ENCODE results near the gene PCED1B.
A peak's percentile ranks its signal among the peaks of the same experiment; 100 is the strongest.
"Not testable (repeated sequence)": the region's sequence is repeated elsewhere in the genome, so short reads cannot be mapped to it uniquely, and the experiment has no call there.

The PCED1B gene, protein sequence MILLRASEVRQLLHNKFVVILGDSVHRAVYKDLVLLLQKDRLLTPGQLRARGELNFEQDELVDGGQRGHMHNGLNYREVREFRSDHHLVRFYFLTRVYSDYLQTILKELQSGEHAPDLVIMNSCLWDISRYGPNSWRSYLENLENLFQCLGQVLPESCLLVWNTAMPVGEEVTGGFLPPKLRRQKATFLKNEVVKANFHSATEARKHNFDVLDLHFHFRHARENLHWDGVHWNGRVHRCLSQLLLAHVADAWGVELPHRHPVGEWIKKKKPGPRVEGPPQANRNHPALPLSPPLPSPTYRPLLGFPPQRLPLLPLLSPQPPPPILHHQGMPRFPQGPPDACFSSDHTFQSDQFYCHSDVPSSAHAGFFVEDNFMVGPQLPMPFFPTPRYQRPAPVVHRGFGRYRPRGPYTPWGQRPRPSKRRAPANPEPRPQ

GRCh38 chr12:47079468-47079980, at the start of gene PCED1B, which contains the start of gene AMIGO2:
TSS of gene PCED1B (plus strand) at chr12:47079621. CDS start at chr12:47235064, 155,443 bp downstream.
TSS of gene AMIGO2 (minus strand) at chr12:47079959. CDS start at chr12:47079002, 957 bp downstream.
- DNase-seq, result peak; percentile 74 to 89

DNA sequence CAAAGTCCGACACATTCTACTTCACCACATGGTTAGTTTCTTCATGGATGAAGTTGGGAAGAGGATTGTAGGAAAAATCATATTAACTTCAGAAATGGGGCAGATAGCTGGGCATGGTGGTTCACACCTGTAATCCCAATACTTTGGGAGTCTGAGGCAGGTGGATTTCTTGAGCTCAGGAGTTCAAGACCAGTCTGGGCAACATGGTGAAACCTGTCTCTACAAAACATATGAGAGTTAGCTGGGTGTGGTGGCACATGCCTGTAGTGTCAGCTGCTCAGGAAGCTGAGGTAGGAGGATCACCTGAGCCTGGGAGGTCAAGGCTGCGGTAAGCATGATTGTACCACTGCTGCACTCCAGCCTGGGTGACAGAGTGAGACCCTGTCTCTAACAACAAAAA, 49.5 kb upstream of the PCED1B start:
- no peak for DNase-seq

GRCh38 chr12:47032644-47033043, 46.8 kb upstream of the PCED1B start:
- peak; percentile 79 to 82 for DNase-seq

DNA sequence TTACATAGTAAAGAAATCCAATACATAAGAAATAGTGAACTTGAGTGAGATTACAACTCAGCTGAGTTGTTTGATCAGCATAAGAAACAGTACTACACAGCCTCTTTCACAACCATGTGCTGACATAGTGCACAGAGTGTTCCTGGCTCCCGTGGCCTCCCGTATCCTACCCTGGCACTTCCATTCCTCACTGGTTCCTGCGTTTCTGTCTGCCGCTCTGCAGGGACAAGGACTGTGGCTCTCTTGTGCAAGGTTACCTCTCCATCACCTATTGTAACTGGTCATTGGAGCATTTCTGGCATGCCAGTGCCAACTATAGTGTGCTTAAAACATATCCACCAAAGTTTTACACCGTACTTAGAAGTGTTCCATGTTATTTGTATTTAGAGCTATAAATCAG, 46.3 kb upstream of the PCED1B start:
- DNase-seq, result peak in 1 of 2 experiments; percentile 61

DNA sequence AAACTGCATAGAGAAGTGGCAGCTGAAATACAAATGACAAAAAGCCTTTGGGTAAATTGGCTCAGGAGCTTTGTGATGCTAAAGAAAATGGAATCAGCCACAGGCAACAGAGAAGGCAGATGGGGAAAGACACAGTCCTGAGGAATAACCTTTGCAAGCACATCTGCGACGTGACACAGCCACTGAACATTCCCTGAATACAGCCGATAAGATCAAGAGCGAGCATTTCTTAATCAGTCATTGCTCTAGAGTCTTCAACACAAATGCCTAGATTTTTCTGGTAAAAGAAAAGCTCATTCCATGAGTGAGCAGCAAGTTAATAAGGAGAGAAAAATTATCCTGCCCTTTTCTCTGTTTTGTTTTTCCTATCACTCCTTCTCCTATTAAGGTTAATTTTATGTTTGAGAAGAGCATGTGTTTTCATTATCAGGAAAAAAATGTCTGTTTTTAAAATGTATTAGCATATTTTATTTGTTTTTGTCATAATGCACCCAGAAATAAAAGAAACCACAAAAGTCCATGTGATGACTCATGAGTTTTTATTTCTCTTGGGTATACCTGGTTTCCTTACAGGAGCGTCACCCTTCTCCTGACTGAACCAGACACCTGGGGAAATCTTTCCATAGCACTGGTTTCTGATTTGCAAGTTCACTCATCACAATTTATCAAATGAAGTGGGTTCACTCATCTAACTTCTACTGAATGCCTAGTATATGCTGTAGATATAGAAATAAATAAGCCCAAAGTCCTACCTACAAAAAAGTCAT, 45.4 kb upstream of the PCED1B start:
- no peak for DNase-seq

DNA sequence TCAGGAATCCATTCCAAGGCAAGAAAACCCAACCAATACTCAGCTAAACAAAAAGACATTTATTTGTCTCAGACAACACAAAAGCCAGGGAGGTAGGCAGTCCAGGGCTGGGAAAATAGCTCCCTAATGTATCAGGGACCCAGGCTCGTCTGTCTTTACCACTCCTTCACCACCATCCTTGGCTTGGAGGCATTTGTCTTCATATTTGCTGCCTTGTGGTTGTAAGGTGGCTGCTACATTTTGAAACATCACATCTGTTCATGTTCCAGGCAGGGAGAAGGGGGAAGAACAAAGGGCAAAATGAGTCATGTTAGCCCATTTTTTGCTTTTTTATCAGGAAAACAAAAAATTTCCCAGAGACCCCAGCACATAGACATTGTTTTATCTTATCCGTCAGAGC, 44.8 kb upstream of the PCED1B start:
- no peak for DNase-seq

- no peak for DNase-seq
These were observed 43.9 kb upstream of the PCED1B start for GRCh38 chr12:47035484-47035883.

GRCh38 chr12:47038270-47038748, 41.1 kb upstream of the PCED1B start:
- no peak for DNase-seq

DNA sequence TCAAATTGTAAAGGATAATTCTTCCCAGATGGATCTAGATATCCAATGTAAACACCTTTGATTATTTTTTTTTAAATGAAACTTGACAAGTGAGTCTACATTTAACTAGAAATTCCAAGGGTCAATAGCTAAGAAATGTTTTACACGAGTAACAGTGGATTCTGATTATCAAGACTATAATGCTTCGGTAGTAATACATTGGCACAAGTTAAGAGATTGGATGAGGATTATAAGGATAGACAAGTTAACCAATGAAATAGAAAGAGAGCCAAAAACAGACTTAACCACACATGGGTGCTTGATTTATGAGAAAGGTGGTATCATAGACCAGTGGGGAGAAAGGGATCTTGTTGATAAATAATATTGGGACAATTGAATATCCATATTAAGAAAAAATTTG, 40.3 kb upstream of the PCED1B start:
- no peak for DNase-seq

- no peak for DNase-seq
These were observed 39.7 kb upstream of the PCED1B start for GRCh38 chr12:47039756-47040155.

DNA sequence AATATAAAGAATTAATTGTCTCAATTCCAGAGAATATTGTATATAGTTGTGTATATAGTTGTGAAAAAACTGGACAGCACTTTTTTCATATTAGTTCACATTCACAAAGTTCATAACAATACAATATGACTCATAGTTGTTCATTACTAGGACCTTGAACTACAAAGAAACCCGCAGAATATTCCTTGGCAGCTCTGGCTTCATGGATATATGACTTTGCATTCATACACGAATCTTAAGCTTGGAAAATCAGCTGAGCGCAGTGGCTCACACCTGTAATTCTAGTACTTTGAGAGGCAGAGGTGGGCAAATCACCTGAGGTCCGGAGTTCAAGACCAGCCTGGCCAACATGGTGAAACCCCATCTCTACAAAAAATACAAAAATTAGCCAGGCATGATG, 38.1 kb upstream of the PCED1B start:
- DNase-seq, result no peak

DNA sequence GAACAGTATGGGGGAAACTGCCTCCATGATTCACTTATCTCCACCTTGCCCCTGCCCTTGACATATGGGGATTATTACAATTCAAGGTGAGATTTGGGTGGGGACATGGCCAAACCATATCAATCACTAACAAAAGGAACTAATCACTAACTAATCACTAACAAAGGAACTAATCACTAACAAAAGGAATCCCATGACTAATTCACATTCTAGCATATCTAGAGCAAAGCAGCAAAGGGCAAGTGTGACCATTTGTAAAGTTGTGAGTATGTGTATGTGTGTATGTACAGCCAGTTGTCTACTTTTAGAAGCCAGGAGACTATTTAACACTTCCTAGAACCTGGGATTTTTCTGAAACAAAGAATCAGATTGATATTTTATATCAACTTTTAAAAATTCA, 30.9 kb upstream of the PCED1B start:
- no peak for DNase-seq

DNA sequence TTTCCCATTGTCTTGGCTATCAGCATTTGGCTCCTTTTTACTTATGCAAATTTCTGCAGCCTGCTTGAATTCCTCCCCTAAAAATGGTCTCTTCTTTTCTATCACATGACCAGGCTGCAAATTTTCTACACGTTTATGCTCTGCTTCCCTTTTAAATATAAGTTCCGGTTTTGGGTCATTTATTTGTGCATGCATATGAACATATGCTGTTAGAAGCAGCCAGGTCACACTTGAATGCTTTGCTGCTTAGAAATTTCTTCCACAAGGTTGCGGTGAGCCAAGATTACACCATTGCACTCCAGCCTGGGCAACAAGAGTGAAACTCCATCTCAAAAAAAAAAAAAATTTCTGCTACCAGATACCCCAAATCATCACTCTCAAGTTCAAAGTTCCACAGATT, 28.1 kb upstream of the PCED1B start:
- DNase-seq, result not testable (repeated sequence)

- no peak for DNase-seq
These were observed 27.1 kb upstream of the PCED1B start for GRCh38 chr12:47052274-47052673.

DNA sequence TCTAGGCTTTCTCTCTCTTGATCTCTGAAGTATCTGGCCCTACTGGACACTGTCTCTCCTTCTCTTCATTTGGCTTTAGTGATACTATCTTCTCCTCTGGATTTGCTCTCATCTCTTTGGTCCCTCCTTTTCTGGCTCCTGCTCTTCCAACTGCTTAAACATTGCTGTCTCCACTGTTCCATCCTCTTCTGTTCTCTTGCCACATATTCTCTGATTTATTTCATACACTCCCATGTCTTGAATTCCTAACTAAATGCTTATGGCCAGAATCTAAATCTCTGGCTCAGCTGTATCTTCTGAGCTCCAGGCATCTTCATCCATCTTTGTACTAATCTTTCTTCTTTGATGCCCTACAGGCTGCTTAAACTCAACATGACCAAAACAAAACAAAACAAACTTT, 25.5 kb upstream of the PCED1B start:
- DNase-seq, result no peak

GRCh38 chr12:47054659-47055058, 24.8 kb upstream of the PCED1B start:
- no peak for DNase-seq

DNA sequence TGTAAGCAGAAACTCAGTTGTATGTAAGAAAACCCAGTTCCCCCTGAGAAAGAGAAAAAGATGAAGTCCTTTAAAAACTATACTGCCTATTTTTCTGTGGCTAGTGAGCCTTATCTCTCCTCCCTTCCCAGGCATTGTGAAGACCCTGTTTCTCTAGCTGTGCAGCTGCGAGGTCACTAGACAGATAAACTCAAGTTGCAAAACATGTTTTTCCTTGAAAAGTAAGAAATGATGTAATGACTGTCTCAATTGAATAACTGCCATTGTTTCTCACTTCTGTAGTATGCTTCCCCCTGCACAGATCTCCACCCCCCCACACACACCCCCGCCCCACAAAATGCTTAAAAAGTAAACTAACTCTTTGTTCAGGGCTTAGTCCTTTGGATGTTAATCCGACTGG, 23.6 kb upstream of the PCED1B start:
- not testable (repeated sequence) for DNase-seq

GRCh38 chr12:47056944-47057343, 22.5 kb upstream of the PCED1B start:
- DNase-seq, result not testable (repeated sequence)

- not testable (repeated sequence) for DNase-seq
These were observed 20.8 kb upstream of the PCED1B start for GRCh38 chr12:47058640-47059039.

- no peak for DNase-seq
These were observed 13.9 kb upstream of the PCED1B start for GRCh38 chr12:47065546-47065945.

DNA sequence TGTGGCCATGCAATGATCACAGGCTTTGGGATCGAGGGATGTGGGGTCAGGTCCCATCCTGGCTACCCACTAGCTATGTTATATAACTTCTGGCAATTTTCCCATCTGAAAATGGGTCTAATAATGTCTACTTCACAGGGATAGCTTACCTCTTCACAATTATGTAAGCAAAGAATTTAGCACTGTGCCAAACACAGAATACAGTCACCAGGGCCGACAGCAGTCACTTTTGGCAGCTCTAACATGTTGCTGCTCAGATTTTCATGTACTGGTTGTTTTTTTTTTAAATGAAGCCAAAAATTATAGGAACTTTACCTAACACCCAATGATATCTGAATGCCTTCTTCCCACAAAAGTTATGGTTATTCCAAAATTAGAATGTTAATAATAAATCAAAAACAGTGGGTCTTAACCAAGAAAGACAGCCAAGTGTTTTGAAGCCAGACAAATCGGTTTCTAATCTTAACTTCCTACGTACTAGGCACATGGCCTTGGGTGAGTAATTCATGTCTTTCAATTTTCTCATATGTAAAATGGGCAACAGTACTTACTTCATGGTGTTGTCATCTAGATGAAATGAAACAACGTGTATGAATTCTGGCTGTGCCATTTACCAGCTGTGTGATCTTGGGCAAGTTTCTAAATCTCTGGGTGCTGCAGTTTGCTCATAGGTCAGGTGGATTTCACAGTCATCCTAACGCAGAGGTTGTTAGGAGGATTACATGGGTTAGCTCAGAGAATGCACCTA, 13.0 kb upstream of the PCED1B start:
- DNase-seq, result no peak

GRCh38 chr12:47067176-47067575, 12.2 kb upstream of the PCED1B start:
- no peak for DNase-seq

Measured in NCI-H1930 (cell line).